HG03575 (cell line): ENCODE results near the gene TRPM5.

Experiments used
- ATAC-seq: cut with Tn5 transposase; IDR thresholded peaks from one replicate; pipeline ENCODE4 v1.9.1; 2021; ENCODE audit not compliant: unreplicated experiment, insufficient number of reproducible peaks, low FRiP score; ENCODE audit errors: extremely low read depth

Gene TRPM5

DNA sequence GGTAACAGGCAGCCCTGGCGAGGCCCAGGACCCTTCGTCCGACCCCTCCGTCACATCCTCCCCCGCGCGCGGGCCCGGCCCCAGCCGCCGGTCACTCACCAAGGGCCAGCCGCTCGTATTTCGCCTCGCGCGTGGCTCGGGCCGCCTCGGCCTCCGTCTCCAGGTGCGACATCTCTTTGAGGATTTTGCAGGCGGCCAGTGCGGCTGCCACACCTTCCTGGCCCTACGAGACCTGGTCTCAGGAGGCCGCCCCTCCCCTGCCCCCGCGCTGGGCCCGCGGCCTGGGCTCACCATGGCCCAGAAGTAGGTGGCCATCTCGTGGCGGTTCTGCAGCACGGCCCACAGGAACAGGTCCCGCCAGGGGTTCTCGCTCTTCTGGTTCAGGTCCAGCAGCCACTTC, 29.7 kb downstream of the TRPM5 start:
- ATAC-seq = no peak

DNA sequence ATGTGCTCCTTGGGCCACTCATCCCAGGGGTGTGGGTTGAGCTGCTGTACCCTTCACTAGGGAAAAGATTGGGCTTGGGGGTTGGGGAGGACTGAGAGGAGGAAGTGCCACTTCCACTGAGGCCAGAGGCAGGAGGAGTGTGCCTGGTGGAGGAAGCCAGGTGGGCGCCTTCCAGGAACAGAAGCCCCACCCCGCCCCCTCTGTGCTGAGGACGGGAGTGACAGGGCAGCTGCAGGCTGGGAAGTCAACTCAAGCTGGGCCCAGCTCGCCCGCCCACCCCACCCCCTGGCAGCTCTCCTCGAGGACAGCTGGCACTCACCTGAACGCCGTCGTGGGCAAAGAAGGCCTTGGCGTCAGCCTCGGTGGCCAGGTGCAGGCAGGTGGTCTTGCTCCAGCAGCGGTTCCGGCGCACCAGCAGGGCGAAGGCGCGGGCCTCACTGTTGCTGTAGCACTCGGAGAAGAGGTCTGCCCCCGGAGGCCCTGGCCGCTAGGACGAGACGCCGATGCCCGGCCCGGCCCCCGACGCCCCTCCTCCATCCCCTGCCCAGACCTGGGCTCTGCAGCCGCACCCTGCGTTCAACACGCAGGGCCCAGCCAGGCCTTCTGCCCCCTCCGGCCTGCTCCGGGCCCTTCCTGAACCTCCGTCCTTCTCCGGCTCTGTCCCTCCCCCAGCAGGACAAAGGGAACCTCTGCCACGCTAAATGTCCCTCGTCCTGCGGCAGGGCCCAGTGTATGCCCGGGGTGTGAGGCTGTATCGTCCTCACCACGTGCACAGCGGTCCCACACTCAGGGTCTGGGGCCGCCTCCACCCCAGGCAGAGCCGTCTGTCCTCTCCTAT, 30.4 kb downstream of the TRPM5 start:
- ATAC-seq = no peak

DNA sequence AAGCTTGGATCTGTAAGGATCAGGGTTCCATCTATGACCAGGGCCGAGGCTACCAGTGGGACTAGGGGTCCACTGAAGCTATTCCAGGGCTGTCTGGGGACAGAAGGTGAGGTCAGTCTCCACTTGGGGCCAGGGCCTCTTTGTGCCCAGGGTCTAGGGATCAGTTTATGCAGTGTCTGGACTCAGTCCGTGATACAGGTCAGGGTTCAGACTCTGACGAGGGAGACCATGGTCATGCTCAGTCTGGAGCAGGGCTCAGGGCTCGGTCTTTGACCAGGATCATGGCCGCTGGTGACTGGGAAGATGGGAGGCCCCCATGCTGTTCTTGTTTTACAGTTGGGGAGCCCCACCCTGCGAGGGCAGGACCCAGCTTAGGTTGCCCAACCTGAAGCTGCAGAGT, 32.0 kb downstream of the TRPM5 start:
- ATAC-seq = no peak

DNA sequence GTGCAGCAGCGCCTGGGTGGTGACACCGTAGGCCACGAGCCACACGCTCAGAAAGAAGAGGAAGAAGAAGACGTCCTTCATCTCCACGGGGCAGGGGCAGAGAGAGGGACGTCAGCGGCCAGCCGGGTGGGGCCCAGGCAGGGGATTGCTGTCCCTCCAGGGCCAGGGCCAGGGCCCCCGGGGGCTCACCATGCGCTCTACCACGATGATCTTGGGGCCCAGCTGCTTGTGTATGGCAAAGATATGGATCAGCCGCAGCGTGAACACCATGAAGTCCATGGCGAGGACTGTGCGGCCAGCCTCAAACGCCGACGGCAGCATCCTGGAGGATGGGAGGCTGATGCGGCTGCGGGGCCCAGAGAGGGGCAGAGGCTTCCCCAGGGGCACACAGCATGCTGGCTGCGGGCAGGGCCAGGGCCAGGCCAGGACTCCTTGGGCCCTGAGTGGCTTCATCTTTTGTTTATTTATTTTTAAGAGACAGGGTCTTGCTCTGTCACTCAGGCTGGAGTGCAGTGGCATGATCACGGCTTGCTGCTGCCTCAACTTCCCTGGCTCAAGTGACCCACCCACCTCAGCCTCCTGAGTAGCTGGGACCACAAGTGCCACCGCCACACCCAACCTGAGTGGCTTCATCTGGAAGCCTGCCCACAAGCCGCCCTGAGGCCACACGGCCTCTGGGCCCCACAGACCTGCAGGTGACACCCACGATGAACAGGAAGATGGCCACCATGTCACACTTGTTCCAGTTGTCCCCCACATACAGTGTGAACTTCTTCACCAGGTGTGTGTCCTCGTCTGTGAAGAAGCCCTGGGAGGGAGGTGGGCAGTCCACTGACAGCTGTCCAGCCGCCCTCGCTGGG, 32.6 kb downstream of the TRPM5 start:
- ATAC-seq = no peak

DNA sequence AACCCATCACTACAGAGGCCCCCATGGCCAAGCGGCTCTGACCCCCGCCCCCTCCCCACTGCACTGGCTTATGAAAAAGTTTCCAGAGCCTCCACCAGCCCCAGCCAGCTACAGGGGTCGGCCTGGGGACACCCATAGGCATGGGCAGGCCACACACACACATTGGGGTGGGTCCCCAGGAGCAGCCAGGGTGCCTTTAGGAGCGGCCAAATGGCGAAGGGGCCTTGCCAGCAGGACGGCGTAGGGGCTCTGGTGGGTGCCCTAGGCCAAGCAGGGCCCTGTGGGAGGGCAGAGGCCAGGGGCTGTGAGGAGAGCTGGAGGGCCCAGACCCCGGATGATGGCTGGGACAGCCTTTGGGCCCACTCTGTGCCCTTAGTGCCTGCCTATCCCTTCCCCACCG, 33.7 kb downstream of the TRPM5 start:
- no peak for ATAC-seq

DNA sequence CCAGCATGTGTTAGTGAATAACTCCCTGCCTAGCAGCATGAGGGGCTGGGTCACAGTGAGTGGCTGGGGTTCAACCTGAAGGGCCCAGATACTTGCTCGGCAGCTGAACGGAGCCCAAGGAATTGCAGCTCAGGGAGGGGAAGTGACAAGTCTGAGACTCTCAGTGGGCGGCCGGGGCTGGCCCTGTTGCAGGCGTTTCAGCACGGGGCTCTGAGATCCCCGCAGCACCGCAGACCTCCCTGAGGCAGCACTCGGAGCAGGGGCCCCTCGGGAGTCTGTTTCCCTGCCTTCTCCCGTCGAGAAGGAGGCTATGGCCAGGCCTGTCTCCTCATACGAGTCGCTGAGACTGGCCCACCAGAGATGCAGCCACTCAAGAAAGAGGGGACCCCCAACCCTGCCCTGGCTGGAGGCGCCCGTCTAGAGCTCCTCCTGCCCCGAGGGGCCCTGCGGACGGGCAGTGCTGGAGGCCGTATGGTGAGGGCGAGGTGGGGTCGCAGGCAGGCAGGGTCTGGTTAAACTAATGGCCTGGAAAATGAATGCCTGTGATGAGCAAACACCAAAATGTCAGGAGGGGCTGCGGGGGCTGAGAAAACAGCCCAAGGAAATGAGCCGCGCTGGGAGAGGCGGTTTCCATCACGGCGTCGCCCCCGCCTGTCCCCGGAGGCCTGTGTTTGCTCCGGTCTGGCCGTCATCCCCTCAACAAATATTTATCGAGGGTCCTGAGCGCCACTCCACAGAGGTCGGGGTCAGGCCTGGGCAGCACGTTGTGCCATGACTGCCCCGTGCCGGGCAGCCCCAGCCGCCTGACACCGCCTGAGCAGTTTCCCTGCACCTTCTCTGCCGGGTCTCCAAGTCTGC, 34.5 kb downstream of the TRPM5 start:
- ATAC-seq = no peak

DNA sequence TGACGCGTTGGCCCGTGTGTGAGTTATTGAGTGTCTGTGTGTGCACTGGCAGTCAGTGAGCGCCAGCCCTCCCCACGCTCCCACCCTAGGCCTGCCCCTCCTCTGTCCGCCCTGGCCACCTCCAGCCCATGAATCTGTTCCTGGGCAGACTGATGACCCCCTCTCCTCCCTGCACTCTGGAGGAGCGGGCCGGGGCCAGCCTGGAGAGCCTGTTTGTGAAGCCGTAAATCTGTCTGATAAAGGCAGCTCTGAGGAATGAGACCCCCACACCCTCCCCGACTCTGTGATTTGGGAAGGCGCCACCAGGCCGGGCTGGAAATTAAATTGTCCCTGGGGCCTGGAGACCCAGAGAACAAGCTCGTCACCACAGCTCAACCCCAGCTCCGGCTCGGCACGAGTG, 35.2 kb downstream of the TRPM5 start:
- no peak for ATAC-seq

DNA sequence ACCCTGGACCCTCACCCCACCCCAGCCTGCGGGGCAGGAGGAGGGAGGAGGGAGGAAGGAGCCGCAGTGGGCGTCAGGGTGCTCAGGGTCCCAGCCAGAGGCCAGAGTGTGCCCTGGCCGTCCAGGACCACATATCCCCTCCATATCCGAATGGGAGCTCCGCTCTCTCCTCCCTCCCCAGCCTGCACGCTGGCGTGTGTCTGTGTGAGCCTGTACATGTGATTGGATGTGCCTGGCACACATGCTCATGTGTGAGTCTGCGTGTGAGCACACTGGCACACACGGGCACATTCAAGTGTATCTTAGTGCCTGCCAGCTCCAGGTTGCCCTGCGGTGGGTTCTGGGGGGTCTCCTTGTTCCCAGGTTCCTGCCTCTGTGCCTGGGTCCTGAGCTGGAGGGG, 35.6 kb downstream of the TRPM5 start:
- ATAC-seq = no peak

DNA sequence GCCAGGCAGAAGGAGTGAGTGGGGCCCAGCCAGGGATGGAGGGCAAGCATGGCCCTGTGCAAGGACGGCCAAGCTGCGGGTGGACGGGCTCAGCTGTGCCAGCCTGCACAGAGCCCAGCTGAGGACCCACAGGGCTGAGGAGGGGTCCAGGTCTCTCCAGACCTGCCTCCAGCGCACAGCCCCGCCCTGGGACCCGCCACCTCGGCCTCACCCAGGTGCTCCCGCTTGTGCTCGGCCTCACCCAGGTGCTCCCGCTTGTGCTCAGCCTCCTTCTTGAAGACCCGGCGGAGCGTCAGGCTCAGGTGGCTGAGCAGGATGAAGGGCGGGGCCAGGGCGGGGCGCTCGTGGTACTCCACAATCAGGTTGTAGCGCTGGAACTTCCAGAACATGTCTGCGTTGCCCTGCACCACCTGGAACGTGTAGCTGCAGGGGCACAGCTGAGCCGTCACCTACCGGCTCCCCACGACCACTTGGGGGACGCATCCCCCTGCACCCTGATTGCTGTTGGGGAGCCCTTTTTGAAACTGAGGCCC, 37.4 kb downstream of the TRPM5 start:
- no peak for ATAC-seq

DNA sequence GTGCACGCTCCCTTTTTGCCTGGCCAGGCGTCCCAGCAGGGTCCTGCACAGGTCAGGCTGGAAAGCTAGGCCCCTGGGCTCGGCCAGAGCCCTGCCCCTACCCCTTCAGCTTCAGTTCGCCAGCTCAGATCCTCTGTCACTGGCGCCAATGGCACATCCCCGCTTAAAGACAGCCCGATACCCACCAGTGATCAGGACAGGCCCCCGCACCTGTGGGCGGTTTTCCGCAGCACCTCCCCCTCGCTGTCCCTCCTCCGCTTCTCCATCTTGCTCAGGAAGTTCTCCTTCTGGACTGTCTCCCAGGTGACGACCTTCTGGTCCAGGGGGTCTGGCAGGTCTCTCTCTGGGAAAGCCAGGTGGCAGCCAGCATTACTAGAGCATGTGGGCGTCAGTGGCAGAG, 37.9 kb downstream of the TRPM5 start:
- ATAC-seq = no peak

DNA sequence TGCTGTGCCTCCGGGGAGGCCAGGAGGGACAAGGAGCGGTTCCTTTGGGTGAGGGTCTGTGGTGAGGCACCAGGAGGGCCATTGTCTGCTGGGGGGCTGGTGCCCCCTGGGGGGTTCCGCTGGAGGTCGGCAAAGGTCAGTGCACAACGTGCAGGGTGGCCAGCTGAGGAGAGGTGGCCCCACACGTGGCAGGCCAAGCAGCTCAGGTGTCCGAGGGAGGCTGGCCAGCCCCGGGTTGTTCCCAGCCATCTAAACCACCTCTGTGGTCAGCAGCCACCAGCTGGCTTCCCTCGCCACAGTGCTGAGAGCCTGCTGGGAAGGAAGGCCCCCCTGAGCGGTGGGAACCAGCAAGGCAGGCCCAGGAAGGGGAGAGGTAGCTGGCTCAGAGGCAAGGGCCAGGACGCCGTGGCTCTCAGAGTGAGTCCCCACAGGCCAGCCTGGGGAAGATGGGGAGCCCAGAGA, 39.5 kb downstream of the TRPM5 start:
- ATAC-seq = no peak

DNA sequence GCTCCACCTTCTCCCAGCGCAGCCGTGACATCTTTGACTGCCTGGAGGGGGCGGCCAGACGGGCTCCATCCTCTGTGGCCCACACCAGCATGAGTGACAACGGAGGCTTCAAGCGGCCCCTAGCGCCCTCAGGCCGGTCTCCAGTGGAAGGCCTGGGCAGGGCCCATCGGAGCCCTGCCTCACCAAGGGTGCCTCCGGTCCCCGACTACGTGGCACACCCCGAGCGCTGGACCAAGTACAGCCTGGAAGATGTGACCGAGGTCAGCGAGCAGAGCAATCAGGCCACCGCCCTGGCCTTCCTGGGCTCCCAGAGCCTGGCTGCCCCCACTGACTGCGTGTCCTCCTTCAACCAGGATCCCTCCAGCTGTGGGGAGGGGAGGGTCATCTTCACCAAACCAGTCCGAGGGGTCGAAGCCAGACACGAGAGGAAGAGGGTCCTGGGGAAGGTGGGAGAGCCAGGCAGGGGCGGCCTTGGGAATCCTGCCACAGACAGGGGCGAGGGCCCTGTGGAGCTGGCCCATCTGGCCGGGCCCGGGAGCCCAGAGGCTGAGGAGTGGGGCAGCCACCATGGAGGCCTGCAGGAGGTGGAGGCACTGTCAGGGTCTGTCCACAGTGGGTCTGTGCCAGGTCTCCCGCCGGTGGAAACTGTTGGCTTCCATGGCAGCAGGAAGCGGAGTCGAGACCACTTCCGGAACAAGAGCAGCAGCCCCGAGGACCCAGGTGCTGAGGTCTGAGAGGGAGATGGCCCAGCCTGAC, 41.2 kb downstream of the TRPM5 start:
- ATAC-seq = no peak

DNA sequence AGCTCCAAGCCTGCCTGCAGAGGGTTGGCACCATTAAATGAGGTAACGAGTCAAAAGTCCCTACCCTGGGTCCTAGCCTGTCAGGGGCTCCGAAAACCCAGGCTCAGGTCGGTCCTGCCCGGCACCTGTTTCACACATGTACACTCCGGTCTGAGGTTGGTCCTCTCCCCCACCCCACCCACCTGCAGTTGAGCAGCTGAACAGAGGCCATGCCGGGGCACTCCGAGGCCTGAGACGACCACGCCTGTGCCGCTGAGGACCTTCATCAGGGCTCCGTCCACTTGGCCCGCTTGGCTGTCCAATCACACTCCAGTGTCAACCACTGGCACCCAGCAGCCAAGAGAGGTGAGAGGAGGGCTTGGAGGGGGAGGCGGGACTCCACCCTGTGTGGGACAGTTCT, 42.2 kb downstream of the TRPM5 start:
- no peak for ATAC-seq

DNA sequence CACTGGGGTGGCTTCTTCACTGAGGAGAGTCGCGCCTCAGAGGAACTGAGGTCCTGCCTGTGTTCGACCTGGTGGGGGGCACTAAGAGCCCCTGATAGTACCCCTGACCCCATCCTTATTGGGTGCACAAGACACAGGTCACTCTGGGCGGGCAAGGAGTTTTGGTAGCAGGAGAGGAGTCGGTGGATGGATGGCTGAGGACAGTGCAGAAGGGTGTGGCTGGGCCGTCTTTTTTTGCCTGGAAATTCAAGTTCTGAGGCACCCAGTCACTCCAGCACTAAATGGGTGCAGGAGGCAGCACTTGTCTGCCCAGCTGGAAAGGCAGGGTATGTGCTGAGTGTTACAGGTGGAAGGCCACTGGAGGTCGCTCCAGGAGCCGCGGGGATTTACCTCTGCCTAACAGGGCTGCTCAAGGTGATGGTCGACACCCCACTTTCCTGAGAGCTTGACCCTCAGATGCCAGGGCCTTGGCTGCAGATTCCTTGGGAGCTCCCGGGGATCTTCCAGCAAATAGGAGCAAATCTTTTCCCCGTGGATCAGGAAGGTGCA, 42.8 kb downstream of the TRPM5 start:
- ATAC-seq = no peak

DNA sequence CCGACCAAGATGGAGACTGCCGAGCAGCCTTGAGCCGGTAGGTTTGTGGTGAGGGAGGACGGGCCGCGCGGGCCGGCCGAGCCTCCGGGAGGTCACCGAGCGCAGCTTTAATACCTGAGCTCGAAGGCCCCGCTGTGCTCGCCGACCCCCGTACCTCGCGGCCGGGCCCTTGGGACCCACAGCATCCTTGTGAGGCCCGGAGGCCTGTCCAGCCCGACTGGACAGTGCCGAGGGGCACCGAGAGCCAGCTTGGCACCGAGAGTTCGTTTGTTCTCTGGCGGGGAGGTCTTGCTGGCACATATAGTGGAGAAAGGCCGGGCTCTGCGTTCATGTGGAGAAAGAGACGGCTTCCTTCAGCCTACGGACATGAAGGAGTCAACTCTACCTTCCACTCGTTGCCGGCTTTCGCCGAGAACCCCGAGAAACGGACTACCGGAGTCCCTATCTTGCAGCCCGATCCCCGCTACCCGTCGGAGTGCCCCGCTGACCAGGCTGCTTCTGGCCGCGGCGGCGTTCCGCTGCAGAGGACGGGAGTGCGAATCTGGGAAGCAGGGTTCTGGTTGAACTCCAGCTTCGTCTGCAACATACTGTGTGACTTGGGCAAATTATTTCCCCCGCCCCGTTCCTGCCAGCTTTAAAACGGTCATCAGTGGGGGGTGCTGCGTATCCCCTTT, 43.4 kb downstream of the TRPM5 start:
- no peak for ATAC-seq

DNA sequence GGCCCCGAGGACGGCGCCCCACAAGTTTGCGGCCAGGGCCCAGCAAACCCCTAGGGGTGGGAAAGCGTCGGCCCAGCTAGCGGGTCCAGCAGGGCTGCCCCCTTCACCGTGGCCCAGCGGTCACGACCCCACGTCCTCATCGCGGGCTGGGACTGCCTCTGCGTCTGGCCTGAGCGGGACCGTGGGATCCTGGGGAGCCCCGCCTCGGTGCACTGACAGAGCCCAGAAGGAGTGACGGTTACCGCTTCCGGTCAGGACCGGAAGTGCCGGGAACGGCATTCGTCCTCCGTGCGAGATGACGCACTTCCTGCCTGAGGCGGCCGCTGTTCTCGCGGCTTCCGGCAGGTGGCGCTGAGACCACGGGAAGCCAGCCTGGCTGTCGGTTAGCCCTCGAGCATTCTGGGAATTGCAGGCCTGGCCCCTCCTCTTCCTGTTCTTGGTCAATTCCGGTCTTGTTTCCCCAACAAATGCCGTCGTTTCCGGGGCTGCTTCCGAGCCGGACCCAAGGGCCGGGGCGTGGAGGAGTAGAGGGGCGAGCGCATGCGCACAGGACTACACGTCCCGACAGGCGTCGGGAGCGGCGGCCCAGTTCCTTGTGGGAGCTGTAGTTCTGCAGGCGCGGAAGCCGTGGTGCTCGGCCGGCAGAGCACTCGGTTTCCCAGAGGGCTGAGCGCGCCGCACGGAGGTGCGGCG, 44.1 kb downstream of the TRPM5 start, which contains the start of gene TSSC4:
Gene TSSC4 (plus strand): TSS at position 682 of the 693 bp plus-strand sequence. CDS start 1,884 bp downstream, outside the sequence.
- peak; percentile 54 for ATAC-seq

DNA sequence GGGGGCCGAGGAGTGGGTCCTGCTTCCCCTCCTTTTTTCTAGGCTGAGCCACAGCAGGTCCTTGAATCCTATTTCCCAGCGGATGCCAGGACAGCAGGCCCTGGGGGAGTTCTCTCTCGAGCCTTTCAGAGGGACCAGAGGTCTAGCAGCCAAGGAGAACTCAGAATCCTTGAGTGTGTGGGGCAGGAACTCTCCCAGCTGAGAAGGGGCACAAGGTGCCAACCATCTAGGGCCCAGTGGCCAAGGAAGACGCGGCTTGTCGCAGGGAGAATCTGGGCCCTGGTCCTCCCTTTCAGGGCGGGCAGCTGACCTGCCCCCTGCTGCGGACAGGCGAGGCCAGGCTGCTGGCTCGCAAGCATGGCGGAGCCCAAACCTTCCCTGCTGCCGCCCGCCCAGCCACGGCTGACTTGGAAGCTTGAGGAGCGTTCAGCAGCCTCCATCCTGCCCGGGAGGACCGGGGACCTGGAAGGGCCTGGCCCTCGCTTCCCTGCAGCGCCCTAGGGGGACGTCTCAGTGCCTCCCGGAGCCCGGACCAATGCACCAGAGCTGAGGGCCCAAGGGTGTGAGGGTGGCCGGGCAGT, 44.7 kb downstream of the TRPM5 start:
- ATAC-seq = no peak
